Keratinocyte (primary cell): Measurements from ENCODE around the gene TOR4A. TPM values are rescaled to one million over a fixed set of nuclear protein-coding genes. Genes with fewer than 3 reads are reported as not detected.

Source experiments
- DNase-seq: peaks from one replicate; pipeline ENCODE4 v3.0.0-alpha.2; 2011; ENCODE audit warnings: low read depth, missing footprints, low spot score
- FAIRE-seq: peaks from 2 replicates; lab custom pipeline; 2011; peaks lifted over from hg19 to GRCh38; lab: Jason Lieb, UNC
- H2AFZ ChIP-seq: 2 replicates; pipeline ENCODE4 v1.6.0; 2012; ENCODE audit warnings: low read length, control low read depth, inconsistent platforms; ENCODE audit not compliant: control insufficient read depth
- H3K27ac ChIP-seq: 2 replicates; pipeline ENCODE4 v1.5.1; 2011; ENCODE audit warnings: low read length; ENCODE audit not compliant: control insufficient read depth, insufficient read depth
- H3K27me3 ChIP-seq: 3 replicates; pipeline ENCODE4 v1.6.0; 2011; ENCODE audit warnings: low read length; ENCODE audit not compliant: control insufficient read depth, insufficient read depth; ENCODE audit errors: extremely low read depth
- H3K36me3 ChIP-seq, 2 experiments: 2 replicates in 1 of 2; 3 replicates in 1 of 2; pipeline ENCODE4 v1.5.1; 2011; ENCODE audit warnings: low read length in 2 of 2, mild to moderate bottlenecking in 1 of 2; ENCODE audit not compliant: control insufficient read depth in 2 of 2, insufficient read depth in 2 of 2; ENCODE audit errors: extremely low read depth in 1 of 2
- H3K4me1 ChIP-seq: 3 replicates; pipeline ENCODE4 v1.5.1; 2011; ENCODE audit warnings: low read length; ENCODE audit not compliant: control insufficient read depth, insufficient read depth; ENCODE audit errors: extremely low read depth
- H3K4me2 ChIP-seq: 3 replicates; pipeline ENCODE4 v1.6.0; 2011; ENCODE audit warnings: low read depth, low read length; ENCODE audit not compliant: control insufficient read depth, insufficient read depth; ENCODE audit errors: extremely low read depth
- H3K4me3 ChIP-seq, 3 experiments: fragments of 200-600 bp in 1 of 3; sonication (generic) in 1 of 3; 2 replicates in 2 of 3; 3 replicates in 1 of 3; pipeline ENCODE4 v1.5.1; 2011 to 2016; ENCODE audit warnings: low read length in 3 of 3, mild to moderate bottlenecking in 3 of 3, control low read depth in 2 of 3, inconsistent platforms in 1 of 3, low read depth in 1 of 3, mixed read lengths in 1 of 3, mixed run types in 1 of 3, moderate library complexity in 1 of 3; ENCODE audit not compliant: control insufficient read depth in 2 of 3, insufficient read depth in 2 of 3; ENCODE audit errors: extremely low read depth in 1 of 3
- H3K79me2 ChIP-seq: 2 replicates; pipeline ENCODE4 v1.6.0; 2012; ENCODE audit warnings: low read length; ENCODE audit not compliant: control insufficient read depth, insufficient read depth
- H3K9ac ChIP-seq: 3 replicates; pipeline ENCODE4 v1.6.0; 2011; ENCODE audit warnings: low read length; ENCODE audit not compliant: control insufficient read depth, insufficient read depth; ENCODE audit errors: extremely low read depth
- H3K9me1 ChIP-seq: 3 replicates; pipeline ENCODE4 v1.6.0; 2011; ENCODE audit warnings: low read length; ENCODE audit not compliant: control insufficient read depth, insufficient read depth; ENCODE audit errors: extremely low read depth
- H3K9me3 ChIP-seq: 2 replicates; pipeline ENCODE4 v1.5.1; 2012; ENCODE audit warnings: low read depth, low read length; ENCODE audit not compliant: control insufficient read depth
- H4K20me1 ChIP-seq: 3 replicates; pipeline ENCODE4 v1.6.0; 2011; ENCODE audit warnings: low read length; ENCODE audit not compliant: control insufficient read depth, insufficient read depth; ENCODE audit errors: extremely low read depth
- CTCF ChIP-seq, 3 experiments: IDR thresholded peaks in 1 of 3; conservative IDR thresholded peaks in 1 of 3; optimal IDR thresholded peaks in 1 of 3; 2 replicates in 2 of 3; 3 replicates in 1 of 3; pipeline versions ENCODE3 to v1.5.1; 2011; ENCODE audit warnings: low read length in 3 of 3, mild to moderate bottlenecking in 3 of 3, moderate library complexity in 2 of 3, control low read depth in 1 of 3, inconsistent platforms in 1 of 3; ENCODE audit not compliant: insufficient read depth in 2 of 3; ENCODE audit errors: extremely low read depth in 1 of 3
- EZH2 ChIP-seq: IDR thresholded peaks from one replicate; pipeline ENCODE4 v1.6.1; 2012; ENCODE audit warnings: inconsistent platforms, mild to moderate bottlenecking, low read length, moderate library complexity
- dilution Hi-C: fragments of 300-500 bp; cut with MboI; formaldehyde crosslinking; loops from one replicate; pipeline ENCODE4 v1.7.0; 2020; ENCODE audit warnings: low sequenced_read_pairs; ENCODE audit not compliant: extremely low pct_ligation_motif_present
- polyA plus RNA-seq, 5 experiments: library from polyadenylated mRNA; depleted of rRNA in 3 of 5; stranded (reverse) in 3 of 5; stranded (forward) in 1 of 5; unstranded in 1 of 5; fragments of >200 nt; gene quantifications; 1 replicate in 1 of 5; 2 replicates in 3 of 5; 3 replicates in 1 of 5; pipeline versions ENCODE4 v1.2.1 to v1.2.3, GENCODE V29; 2011 to 2012; ENCODE audit warnings: missing spikeins in 2 of 5, low read depth in 1 of 5, low replicate concordance in 1 of 5

The TOR4A gene
- polyA plus RNA-seq, 1 donor (not counting 4 experiments of a cell fraction or from before 2014, with no cell fraction given) = 5.8 TPM

GRCh38 chr9:137296670-137297664 lies 19.4 kb downstream of the TOR4A start:
- Histone ChIP-seq H3K4me1 (peaks cover 9% of the 10 kb centered on the region), H3K27me3 (peaks cover 25% of the 10 kb centered on the region), H3K9me1 (no peaks in the 10 kb centered on the region), H4K20me1 (no peaks in the 10 kb centered on the region), H3K27ac (no peak overlapping the region), H3K79me2 (no peaks in the 10 kb centered on the region), H2AFZ (no peak overlapping the region), H3K4me3 (no peak overlapping the region), H3K9me3 (no peaks in the 10 kb centered on the region), H3K9ac (no peak overlapping the region), H3K36me3 (no peaks in the 10 kb centered on the region), H3K4me2 (no peak overlapping the region)
- dilution Hi-C loops = no loop called here
- FAIRE-seq = no peak
- DNase-seq = no peak
- TF ChIP-seq CTCF (optimal IDR thresholded peaks at IDR 0.05 in 1 of 3, IDR thresholded peaks at IDR 0.05 in 1 of 3, conservative IDR thresholded peaks at IDR 0.05 in 1 of 3; ENCODE audit: extremely low read depth in 1 of 3, insufficient read depth in 2 of 3, low read length in 3 of 3) (no peak), EZH2 (no peak)

- H3K27me3 ChIP-seq = peaks cover 23% of the 10 kb centered on the region
- FAIRE-seq (no peak), DNase-seq (no peak)
- dilution Hi-C loops = no loop called here
- H3K9ac ChIP-seq = no peak overlapping the region
- TF ChIP-seq CTCF (optimal IDR thresholded peaks at IDR 0.05 in 1 of 3, IDR thresholded peaks at IDR 0.05 in 1 of 3, conservative IDR thresholded peaks at IDR 0.05 in 1 of 3; ENCODE audit: extremely low read depth in 1 of 3, insufficient read depth in 2 of 3, low read length in 3 of 3) (no peak), EZH2 (no peak)
- no peaks in the 10 kb centered on the region for H3K9me3 ChIP-seq
- no peaks in the 10 kb centered on the region for H3K79me2 ChIP-seq
- H3K4me2 ChIP-seq = no peak overlapping the region
- H3K27ac ChIP-seq = no peak overlapping the region
- H3K36me3 ChIP-seq = no peaks in the 10 kb centered on the region
- H3K4me3 ChIP-seq = no peak overlapping the region
- no peak overlapping the region for H2AFZ ChIP-seq
- peaks cover 12% of the 10 kb centered on the region for H3K4me1 ChIP-seq
- no peaks in the 10 kb centered on the region for H4K20me1 ChIP-seq
- H3K9me1 ChIP-seq = no peaks in the 10 kb centered on the region
These were observed 20.4 kb downstream of the TOR4A start for GRCh38 chr9:137297966-137298365.
